NCI-H446 (cell line): ENCODE measurements around the gene WDR90.
A peak's percentile ranks its signal among the peaks of the same experiment; 100 is the strongest.

Experiments
- DNase-seq, 2 experiments: peaks; one replicate each; lab custom pipeline; 2025; lab: John Stamatoyannopoulos, UW

The WDR90 gene

DNA sequence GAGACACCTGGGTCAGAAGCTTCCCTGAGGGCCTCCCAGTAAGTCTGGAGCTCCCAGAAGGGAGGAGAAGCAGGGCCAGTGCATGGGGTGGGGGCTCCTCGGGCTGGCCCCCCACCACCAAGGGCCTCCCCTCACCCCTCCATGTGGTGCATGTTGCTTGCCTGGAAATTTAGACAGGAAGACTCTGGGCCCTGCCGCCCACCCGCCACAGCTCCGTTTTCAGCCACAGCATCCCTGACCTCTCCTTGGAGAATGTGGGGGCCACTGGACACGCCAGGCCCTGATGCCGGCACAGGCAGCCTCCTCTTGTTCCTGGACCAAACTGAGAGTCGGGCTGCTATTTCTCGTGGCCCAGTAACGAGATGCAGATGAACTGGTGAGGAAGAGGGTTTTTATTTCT lies 10.3 kb upstream of the WDR90 start:
- DNase-seq, result no peak

DNA sequence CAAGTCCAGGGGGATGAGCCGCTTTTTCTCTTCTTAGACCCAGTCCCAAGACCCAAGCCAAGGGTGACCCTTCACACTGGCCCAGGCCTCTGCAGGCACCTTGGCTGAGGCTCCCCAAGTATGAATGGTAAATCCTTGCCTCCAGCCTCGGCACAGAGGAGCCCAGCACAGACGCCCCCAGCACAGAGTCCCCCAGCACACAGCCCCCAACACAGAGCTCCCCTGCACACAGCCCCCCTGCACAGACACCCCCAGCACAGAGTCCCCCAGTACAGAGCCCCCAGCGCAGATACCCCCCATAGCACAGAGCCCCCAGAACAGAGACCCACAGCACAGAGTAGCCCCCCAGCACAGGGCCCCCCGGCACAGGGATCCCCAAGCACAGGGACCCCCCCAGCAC lies 8.6 kb upstream of the WDR90 start:
- DNase-seq, result no peak

DNA sequence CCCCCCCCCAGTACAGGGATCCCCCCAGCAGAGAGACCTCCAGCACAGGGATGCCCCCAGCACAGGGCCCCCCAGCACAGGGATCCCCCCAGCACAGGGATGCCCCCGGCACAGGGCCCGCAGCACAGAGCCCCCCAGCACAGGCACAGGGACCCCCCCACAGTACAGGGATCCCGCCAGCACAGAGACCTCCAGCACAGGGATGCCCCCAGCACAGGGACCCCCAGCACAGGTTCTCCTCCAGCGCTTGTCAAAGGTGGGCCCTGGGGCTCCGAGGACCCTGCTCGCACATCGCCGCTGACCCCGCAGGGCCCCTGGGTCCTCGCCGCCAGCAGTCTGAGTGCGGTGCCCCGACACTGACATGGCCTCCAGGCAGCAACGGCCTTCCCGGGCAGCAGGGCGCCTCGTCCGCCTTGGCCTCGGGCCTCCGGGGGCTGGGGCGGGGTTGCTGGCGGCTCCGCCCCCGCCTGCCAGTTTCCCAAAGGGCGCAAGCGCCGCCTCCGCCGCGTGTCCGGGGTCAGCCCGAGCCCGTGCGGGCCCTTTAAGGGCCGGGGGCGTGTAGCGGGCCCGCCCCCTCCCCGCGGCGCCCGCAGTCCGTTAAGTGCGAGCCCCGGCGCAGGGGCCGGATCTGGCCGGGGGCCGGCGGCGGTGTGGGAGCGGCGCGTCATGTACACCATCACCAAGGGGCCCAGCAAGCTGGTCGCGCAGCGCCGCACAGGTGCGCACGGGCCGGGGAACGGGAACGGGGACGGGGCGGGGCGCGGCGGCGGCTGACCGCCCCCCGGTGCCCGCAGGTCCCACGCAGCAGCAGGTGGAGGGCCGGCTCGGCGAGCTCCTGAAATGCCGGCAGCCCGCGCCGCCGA lies 7.6 kb upstream of the WDR90 start, which contains the start of gene MCRIP2:
Gene MCRIP2 (plus strand): TSS at position 503 of the 863 bp plus-strand sequence. CDS start 164 bp downstream, at position 667.
- peak; percentile 26 to 87 for DNase-seq

GRCh38 chr16:642189-643049 lies 6.7 kb upstream of the WDR90 start:
- DNase-seq, result no peak

DNA sequence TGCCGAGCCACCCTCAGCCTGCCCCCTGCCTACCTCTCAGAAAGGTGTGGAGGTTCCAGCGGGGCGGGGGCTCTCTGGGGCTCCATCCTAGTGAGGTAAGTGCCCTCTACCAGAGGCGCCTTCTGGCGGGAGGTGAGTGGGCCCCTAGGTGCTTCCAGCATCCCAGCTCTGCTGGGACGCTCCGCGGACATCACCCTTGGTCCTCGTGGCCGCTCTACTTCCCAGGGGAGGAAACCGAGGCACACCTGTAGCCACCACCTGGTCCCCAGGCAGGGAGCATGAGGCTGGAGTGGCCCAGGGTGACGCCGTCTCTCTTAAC lies 6.2 kb upstream of the WDR90 start:
- DNase-seq, result no peak

DNA sequence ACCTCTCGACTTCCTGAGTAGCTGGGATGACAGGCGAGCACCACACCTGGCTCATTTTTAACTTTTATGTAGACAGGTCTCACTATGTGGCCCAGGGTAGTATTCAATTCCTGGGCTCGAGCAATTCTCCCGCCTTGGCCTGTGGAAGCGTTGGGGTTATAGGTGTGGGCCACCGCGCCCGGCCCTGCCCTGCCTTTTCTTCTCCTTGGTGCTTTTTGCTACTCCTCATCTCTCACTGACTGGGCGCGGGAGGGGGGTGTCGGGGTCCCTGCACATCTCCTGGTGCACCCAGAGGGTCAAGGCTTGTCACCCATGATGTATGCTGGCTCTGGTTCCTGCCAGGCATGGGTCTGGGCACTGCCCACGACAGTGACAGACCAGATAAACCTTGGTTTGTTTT lies 4.6 kb upstream of the WDR90 start:
- DNase-seq, result no peak

GRCh38 chr16:645852-646678 lies 3.1 kb upstream of the WDR90 start:
- no peak for DNase-seq

DNA sequence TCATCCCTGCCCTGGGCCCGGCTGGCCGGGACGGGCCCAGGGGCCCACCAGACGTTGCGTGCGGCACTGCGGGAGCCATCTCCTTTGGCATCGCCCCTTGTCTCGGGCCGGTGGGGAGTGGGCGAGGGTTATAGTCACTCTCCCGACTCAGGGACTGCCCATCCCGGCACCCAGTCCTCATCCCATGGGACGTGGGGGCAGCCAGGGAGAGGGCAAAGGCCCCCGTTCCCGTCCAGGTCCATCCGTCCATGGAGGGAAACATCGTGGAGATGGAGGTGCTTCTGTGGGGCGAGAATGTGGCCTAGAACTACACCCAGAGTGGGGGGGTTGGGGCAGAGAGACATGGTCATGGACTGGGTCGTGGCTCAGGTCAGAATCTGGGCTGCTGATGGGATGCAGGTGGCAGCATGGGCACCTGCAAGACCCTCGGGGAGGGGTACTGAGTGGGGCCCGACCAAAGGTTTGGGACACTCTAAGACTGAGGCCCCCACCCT lies 2.4 kb upstream of the WDR90 start:
- DNase-seq, result no peak

- DNase-seq, result no peak
Observed at GRCh38 chr16:647173-647902, 1.8 kb upstream of the WDR90 start.

- peak in 1 of 2 experiments; percentile 46 for DNase-seq
Observed at GRCh38 chr16:648071-648780, 939 bp upstream of the WDR90 start.

GRCh38 chr16:649631-650030 lies 466 bp downstream of the WDR90 start:
- DNase-seq, result no peak

GRCh38 chr16:651844-652243 lies 2.7 kb downstream of the WDR90 start:
- no peak for DNase-seq

DNA sequence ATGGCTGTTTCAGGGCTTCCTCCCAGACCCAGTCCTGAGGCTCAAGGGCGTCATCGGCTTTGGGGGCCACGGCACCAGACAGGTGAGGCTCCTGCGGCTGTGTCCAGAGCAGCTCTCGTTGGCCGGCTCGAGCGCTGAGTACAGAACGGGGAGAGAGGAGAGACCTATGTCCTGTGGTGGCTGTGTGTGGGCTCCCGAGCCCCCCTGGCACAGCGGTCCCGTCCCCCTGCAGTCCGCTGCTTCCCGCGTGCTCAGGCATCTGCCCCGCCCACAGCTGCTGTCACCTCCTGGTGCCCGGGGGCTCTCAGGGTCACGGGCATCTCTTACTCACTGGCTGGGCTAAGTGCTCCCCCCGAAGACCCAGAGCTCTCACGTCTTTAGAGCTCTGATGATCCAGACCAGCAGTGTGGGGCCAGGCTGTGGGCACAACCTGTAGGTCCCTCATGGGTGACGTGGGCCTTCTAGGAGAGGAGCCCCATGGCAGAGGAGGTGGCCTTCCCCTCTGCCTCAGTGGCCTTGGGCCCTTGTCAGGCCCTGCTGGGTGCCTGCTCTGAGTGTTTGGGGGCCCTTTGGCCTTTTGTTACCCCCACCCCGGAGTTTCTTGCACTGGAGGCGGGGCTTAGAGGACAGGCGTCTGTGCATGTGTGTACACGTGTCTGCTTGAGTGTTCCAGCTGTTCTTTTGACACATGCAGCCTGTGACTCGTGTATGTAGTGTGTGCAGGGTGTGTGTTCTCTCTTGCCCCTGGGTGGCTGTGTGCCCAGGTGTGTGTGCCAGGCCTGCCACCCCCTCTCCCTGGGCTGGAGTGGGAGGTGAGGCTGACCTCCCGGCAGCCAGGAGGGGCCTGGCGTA lies 3.5 kb downstream of the WDR90 start:
- no peak for DNase-seq

GRCh38 chr16:654034-654433 lies 4.9 kb downstream of the WDR90 start:
- no peak for DNase-seq

GRCh38 chr16:657487-657886 lies 8.3 kb downstream of the WDR90 start:
- DNase-seq, result no peak

GRCh38 chr16:658679-659571 lies 9.8 kb downstream of the WDR90 start:
- no peak for DNase-seq

DNA sequence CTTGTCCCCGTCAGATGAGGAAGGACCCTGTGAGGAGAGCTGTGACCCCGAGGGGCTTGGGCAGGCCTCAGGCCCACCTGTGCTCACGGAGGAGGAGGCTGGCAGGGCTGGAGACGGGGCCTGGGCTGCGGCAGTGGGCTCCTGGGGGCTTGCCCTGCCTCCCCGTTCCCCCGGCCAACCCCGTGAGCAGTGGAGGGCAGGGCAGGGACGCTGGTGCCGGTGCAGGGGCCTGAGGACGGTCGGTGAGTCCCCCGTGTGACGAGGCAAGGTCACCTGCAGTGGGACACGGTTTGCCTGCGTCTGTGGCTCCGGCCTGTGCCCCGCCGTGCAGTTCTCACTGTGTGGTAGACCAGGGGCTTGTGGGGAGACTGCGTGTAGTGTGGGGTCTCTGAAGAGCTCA lies 10.5 kb downstream of the WDR90 start:
- no peak for DNase-seq

DNA sequence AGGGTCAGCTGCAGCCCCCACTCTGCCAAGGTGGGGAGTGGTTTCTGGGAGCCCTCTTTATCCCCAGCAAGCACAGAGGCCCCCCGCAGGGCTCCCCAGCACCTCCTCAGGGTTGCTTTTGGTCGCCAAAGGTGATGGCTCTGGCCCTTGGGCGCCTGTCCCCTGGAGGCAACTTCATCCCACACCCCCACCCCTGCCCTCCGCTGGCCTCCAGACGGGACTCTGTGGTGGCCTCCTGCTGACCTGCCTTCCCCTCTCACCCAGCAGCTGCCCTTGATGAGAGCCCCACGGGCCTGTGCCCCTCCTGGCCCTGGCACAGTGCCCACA lies 10.9 kb downstream of the WDR90 start:
- DNase-seq, result no peak
